Adrenal gland (tissue), 12 donors: ENCODE measurements around the gene POLQ. TPM values are rescaled to one million over a fixed set of nuclear protein-coding genes. Genes with fewer than 3 reads are reported as not detected.

ENCODE experiments used
- DNase-seq, 7 donors: peaks; one replicate each; pipeline ENCODE4 v3.0.0-alpha.2; 2019 to 2020
- H3K27ac ChIP-seq, 5 donors: fragments of 200-600 bp; sonication (generic) in 4 of 5; 1 replicate in 3 of 5; 2 replicates in 2 of 5; pipeline versions ENCODE4 v1.5.1 to v1.8.0; 2016 to 2020; ENCODE audit warnings: mild to moderate bottlenecking in 1 of 5
- H3K27me3 ChIP-seq: fragments of 200-600 bp; 2 replicates; pipeline ENCODE4 v1.8.0; 2021
- H3K36me3 ChIP-seq, 2 donors: fragments of 200-600 bp; replicated peaks in 1 of 2; 1 replicate in 1 of 2; 2 replicates in 1 of 2; pipeline versions ENCODE4 v1.5.1 to v1.8.0; 2018 to 2022
- H3K4me1 ChIP-seq, 2 donors: fragments of 200-600 bp; replicated peaks in 1 of 2; 1 replicate in 1 of 2; 2 replicates in 1 of 2; pipeline versions ENCODE4 v1.5.1 to v1.8.0; 2018 to 2021
- H3K4me3 ChIP-seq, 4 donors: fragments of 200-600 bp; sonication (generic) in 3 of 4; one replicate each; pipeline ENCODE4 v1.5.1; 2016 to 2018
- H3K9me3 ChIP-seq, 3 donors: fragments of 200-600 bp; sonication (generic) in 1 of 3; replicated peaks in 1 of 3; 1 replicate in 2 of 3; 2 replicates in 1 of 3; pipeline versions ENCODE4 v1.5.1 to v1.8.0; 2016 to 2021
- POLR2A ChIP-seq, 2 donors: fragments of 450-650 bp; IDR thresholded peaks; one replicate each; pipeline ENCODE4 v1.6.1; 2017; ENCODE audit warnings: antibody characterized with exemption in 2 of 2, mild to moderate bottlenecking in 2 of 2, moderate library complexity in 1 of 2
- WGBS, 4 donors: extraction: QIAGEN DNeasy Blood & Tissue Kit in 2 of 4; methylation state at CpG; one replicate each; pipeline versions ENCODE4 v1.1.5 to v1.1.7; 2013 to 2017; 5-methylcytosine and 5-hydroxymethylcytosine counted together
- intact Hi-C, 2 donors: fragments of 100-400 bp; cut with DNase I; formaldehyde crosslinking; loops; one replicate each; pipeline versions ENCODE4 v1.14.1 to v1.15.0; 2022 to 2023
- polyA plus RNA-seq, 3 donors: library from polyadenylated mRNA; stranded (reverse); fragments of 200-250 nt in 2 of 3; fragments of 350-450 nt in 1 of 3; fragmentation: Illumina TruSeq in 1 of 3; extraction: RNeasy Lipid Tissue Mini Kit (QIAGEN cat#74804) in 1 of 3; gene quantifications; one replicate each; pipeline ENCODE4 v1.2.3, GENCODE V29; 2013 to 2014
- total RNA-seq, 9 donors: library from RNA; depleted of rRNA in 4 of 9; stranded (reverse); fragments of >200 nt in 4 of 9; fragments of 120-200 nt in 1 of 9; fragmentation: NEBNext Ultra II Directional in 1 of 9; extraction: Animal tissue kit (Norgen Biotek cat#: 25700) in 1 of 9; gene quantifications; one replicate each; pipeline versions ENCODE4 v1.1.0 to v1.2.4, GENCODE V29; 2013 to 2023
- TF ChIP-seq, protein P1 (sequence below), 6 experiments: fragments of 450-650 bp in 4 of 6; fragments of 200-600 bp in 2 of 6; sonication (generic) in 1 of 6; IDR thresholded peaks; 1 replicate in 5 of 6; 2 replicates in 1 of 6; pipeline versions ENCODE4 v1.5.1 to v1.8.0; 2016 to 2021; ENCODE audit warnings: antibody characterized with exemption in 6 of 6, mild to moderate bottlenecking in 2 of 6, moderate library complexity in 1 of 6
- donor health status: healthy with polysubstance abuse.
- donor health status: Bipolar disorder and iron deficiency.
- donor health status: DM: yes; HTN: yes; CAD: no.
- donor health status: DM: no; HTN: no; CAD: no.
- donor health status: DM: no; HTN: no; CAD: no.
- donor health status: DM: yes; HTN: yes; CAD: no.

The POLQ gene
- total and polyA plus RNA-seq, 12 donors: 0.06 to 6.3 (median 0.46) TPM

DNA sequence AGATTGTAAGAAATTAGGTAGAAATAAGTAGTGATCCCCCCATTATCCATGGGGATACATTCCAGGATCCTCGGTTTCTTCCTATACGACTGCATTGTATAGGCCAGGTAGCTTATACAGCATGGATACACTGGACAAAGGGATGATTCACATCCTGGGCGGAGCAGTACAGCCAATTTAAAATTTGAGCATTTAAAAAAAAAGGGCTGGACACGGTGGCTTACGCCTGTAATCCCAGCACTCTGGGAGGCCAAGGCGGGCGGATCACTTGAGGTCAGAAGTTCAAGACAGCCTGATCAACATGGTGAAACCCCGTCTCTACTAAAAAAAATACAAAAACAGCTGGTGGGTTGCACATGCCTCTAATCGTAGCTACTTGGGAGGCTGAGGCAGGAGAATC lies 21.0 kb upstream of the POLQ start:
- 84 to 93% (median 87%) methylated on average over 9 of the region's 9 CpGs for WGBS, 4 donors
- Histone ChIP-seq H3K27ac (no peak overlapping the region), H3K36me3 (no peaks in the 10 kb centered on the region), H3K9me3 (no peaks in the 10 kb centered on the region), H3K4me1 (peaks cover 2% of the 10 kb centered on the region in 2 donors), H3K27me3 (no peaks in the 10 kb centered on the region), H3K4me3 (no peak overlapping the region)
- no peak for DNase-seq
- intact Hi-C loops: no loop called here
- TF ChIP-seq, protein P1, sequence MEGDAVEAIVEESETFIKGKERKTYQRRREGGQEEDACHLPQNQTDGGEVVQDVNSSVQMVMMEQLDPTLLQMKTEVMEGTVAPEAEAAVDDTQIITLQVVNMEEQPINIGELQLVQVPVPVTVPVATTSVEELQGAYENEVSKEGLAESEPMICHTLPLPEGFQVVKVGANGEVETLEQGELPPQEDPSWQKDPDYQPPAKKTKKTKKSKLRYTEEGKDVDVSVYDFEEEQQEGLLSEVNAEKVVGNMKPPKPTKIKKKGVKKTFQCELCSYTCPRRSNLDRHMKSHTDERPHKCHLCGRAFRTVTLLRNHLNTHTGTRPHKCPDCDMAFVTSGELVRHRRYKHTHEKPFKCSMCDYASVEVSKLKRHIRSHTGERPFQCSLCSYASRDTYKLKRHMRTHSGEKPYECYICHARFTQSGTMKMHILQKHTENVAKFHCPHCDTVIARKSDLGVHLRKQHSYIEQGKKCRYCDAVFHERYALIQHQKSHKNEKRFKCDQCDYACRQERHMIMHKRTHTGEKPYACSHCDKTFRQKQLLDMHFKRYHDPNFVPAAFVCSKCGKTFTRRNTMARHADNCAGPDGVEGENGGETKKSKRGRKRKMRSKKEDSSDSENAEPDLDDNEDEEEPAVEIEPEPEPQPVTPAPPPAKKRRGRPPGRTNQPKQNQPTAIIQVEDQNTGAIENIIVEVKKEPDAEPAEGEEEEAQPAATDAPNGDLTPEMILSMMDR (IDR thresholded peaks at IDR 0.05): no peak
- TF ChIP-seq POLR2A (IDR thresholded peaks at IDR 0.05): no peak

DNA sequence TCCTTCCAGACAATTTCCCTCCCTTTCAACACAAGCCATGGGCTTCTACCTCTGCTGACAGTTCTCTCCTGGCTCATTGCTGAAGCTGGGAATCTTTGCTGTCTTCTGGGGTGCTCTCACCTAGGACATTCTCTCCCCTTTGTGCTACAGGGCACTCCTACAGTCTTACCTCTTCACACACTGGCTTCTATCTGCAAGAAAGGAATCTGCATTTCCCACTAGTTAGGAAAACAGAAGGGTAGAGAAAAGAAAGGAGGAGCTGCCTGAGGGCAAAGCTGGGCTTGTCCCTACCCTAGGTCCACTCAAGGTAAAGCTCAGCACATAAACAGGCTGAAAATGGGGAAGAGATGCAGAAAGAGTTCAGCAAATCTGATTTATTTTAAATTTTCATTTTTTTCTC lies 16.4 kb upstream of the POLQ start:
- TF ChIP-seq POLR2A (IDR thresholded peaks at IDR 0.05): no peak
- TF ChIP-seq, protein P1 (IDR thresholded peaks at IDR 0.05): no peak
- peak overlapping the region in 3 of 5 donors; percentile 48 to 56 (median 54) for H3K27ac ChIP-seq
- H3K36me3 ChIP-seq: no peaks in the 10 kb centered on the region
- no peaks in the 10 kb centered on the region for H3K27me3 ChIP-seq
- peaks cover 5 to 11% of the 10 kb centered on the region in 2 donors for H3K4me1 ChIP-seq
- intact Hi-C loops: no loop called here
- H3K9me3 ChIP-seq: no peaks in the 10 kb centered on the region
- H3K4me3 ChIP-seq: no peak overlapping the region
- no peak for DNase-seq

DNA sequence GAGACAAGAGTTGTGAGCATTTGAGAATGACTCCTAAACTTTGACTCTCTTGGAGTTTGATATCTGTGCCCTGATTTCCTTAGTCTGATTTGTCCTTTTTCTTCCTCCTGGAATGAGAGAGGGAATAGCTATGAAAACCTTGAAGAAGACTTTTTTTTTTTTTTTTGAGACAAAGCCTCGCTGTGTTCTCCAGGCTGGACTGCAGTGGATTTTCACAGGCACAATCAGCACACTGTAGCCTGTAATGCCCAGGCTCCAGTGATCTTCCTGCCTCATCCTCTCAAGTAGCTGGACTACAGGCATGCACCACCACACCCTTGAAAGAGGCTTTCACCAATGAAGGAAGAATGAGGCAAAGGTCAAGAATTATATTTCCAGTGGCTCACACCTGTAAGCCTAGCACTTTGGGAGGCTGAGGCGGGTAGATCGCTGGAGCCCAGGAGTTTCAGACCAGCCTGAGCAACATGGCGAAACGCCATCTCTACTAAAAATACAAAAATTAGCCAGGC lies 11.7 kb upstream of the POLQ start:
- Histone ChIP-seq H3K4me3 (no peak overlapping the region), H3K4me1 (peaks cover 5 to 15% of the 10 kb centered on the region in 2 donors), H3K36me3 (no peaks in the 10 kb centered on the region), H3K27me3 (no peaks in the 10 kb centered on the region), H3K9me3 (no peaks in the 10 kb centered on the region), H3K27ac (no peak overlapping the region)
- WGBS, 4 donors: 82 to 91% (median 88%) methylated on average over 5 of the region's 5 CpGs
- no peak for TF ChIP-seq POLR2A (IDR thresholded peaks at IDR 0.05)
- TF ChIP-seq, protein P1 (IDR thresholded peaks at IDR 0.05): no peak
- intact Hi-C loops: loop anchor here in 1 of 2 donors (10.0 kb wide), 1 partner anchor 707 kb away; no protein-coding TSS in a partner anchor
- no peak for DNase-seq

DNA sequence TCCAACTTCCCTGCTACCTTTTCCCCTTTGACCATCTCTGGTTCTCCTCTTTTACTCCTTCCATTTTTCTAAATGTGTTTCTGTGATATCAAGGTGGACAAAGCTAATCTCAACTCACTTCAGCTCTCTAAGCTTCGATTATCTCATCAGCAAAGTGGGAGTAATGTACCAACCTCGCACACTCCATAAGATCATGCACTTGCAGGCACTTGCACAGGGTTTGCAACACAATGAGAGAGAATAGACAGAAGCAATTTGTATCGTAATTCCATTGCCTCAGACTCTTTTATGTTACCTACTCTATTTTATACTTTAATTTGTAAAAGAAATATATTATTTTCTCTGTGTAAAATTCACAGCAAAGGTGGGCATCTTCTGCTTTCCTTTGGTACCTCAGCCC lies 7.0 kb upstream of the POLQ start:
- H3K9me3 ChIP-seq: no peaks in the 10 kb centered on the region
- WGBS, 4 donors: 83 to 90% (median 87%) methylated on average over 3 of the region's 3 CpGs
- no peak for TF ChIP-seq POLR2A (IDR thresholded peaks at IDR 0.05)
- TF ChIP-seq, protein P1 (IDR thresholded peaks at IDR 0.05): no peak

More for the DNA sequence above, 7.0 kb upstream of the POLQ start:
- Histone ChIP-seq H3K27me3 (no peaks in the 10 kb centered on the region), H3K4me1 (peaks cover 0 to 8% of the 10 kb centered on the region in 2 donors), H3K36me3 (no peaks in the 10 kb centered on the region), H3K27ac (no peak overlapping the region), H3K4me3 (peak overlapping the region in 1 of 4 donors; percentile 1)
- intact Hi-C loops: loop anchor here in 1 of 2 donors (10.0 kb wide), 1 partner anchor 712 kb away; no protein-coding TSS in a partner anchor
- no peak for DNase-seq
